MM.1S (cell line): ENCODE measurements around the gene ZNHIT1.

Experiments used
- EZH2 ChIP-seq: fragments of 300-600 bp; sonication (generic); optimal IDR thresholded peaks from 2 replicates; pipeline ENCODE3; 2017; ENCODE audit warnings: low read depth, mild to moderate bottlenecking, antibody characterized with exemption, low read length, mixed read lengths
- EZH2phosphoT487 ChIP-seq: fragments of 300-600 bp; sonication (generic); IDR thresholded peaks from 2 replicates; pipeline ENCODE4 v1.6.1; 2018; ENCODE audit warnings: antibody characterized with exemption, low read length
- TF ChIP-seq, protein P1 (sequence below): fragments of 300-600 bp; sonication (generic); IDR thresholded peaks from 2 replicates; pipeline ENCODE4 v1.5.1; 2016; ENCODE audit warnings: antibody characterized with exemption, low read length, mixed read lengths

DNA sequence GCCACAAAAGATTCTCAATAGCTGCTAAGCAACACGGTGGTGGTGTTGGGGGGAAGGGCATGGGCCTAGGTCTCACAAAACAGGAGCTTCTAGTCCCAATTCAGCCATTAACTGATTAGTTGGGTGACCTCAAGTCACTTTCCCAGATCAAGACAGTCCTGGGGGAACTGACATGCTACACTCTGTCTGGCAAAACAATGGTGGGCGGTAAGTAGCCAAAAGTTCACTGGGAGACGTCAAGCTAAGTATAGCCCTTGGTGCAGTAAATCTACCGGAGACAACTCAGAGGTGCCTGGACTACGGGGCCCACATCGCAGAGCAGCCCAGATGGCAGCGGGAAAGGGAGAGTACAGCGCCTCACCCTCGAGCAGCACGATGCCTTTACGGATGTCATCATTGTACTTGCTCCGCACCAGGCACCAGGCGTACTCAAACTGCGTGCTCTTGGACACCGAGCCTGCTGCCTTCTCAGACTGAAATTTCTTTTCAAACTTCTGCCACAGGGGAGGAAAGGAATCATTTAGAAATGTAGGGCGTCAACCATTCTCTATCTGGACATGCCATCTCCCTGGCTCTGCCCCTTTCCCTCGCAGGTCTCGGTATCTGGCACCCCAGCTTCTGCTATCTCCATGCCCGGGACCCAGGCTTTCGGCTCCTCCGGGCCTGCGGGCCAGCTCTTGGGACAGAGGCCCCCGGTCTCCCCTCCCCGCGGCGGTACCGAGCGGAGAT is 25.8 kb downstream of the ZNHIT1 start:
- TF ChIP-seq, protein P1, sequence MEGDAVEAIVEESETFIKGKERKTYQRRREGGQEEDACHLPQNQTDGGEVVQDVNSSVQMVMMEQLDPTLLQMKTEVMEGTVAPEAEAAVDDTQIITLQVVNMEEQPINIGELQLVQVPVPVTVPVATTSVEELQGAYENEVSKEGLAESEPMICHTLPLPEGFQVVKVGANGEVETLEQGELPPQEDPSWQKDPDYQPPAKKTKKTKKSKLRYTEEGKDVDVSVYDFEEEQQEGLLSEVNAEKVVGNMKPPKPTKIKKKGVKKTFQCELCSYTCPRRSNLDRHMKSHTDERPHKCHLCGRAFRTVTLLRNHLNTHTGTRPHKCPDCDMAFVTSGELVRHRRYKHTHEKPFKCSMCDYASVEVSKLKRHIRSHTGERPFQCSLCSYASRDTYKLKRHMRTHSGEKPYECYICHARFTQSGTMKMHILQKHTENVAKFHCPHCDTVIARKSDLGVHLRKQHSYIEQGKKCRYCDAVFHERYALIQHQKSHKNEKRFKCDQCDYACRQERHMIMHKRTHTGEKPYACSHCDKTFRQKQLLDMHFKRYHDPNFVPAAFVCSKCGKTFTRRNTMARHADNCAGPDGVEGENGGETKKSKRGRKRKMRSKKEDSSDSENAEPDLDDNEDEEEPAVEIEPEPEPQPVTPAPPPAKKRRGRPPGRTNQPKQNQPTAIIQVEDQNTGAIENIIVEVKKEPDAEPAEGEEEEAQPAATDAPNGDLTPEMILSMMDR, result no peak
- TF ChIP-seq EZH2 (no peak), EZH2phosphoT487 (no peak)
